Parietal lobe (tissue), 1 donor: ENCODE measurements around the gene WHAMM. TPM values are rescaled to one million over a fixed set of nuclear protein-coding genes. Genes with fewer than 3 reads are reported as not detected.

ENCODE experiments used
- total RNA-seq: library from RNA; depleted of rRNA; stranded (reverse); fragments of >200 nt; gene quantifications from one replicate; pipeline ENCODE4 v1.2.3, GENCODE V29; 2014

Gene WHAMM, protein sequence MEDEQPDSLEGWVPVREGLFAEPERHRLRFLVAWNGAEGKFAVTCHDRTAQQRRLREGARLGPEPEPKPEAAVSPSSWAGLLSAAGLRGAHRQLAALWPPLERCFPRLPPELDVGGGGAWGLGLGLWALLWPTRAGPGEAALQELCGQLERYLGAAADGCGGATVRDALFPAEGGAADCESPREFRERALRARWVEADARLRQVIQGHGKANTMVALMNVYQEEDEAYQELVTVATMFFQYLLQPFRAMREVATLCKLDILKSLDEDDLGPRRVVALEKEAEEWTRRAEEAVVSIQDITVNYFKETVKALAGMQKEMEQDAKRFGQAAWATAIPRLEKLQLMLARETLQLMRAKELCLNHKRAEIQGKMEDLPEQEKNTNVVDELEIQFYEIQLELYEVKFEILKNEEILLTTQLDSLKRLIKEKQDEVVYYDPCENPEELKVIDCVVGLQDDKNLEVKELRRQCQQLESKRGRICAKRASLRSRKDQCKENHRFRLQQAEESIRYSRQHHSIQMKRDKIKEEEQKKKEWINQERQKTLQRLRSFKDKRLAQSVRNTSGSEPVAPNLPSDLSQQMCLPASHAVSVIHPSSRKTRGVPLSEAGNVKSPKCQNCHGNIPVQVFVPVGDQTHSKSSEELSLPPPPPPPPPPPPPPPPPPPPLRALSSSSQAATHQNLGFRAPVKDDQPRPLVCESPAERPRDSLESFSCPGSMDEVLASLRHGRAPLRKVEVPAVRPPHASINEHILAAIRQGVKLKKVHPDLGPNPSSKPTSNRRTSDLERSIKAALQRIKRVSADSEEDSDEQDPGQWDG
- 4.1 TPM for total RNA-seq

DNA sequence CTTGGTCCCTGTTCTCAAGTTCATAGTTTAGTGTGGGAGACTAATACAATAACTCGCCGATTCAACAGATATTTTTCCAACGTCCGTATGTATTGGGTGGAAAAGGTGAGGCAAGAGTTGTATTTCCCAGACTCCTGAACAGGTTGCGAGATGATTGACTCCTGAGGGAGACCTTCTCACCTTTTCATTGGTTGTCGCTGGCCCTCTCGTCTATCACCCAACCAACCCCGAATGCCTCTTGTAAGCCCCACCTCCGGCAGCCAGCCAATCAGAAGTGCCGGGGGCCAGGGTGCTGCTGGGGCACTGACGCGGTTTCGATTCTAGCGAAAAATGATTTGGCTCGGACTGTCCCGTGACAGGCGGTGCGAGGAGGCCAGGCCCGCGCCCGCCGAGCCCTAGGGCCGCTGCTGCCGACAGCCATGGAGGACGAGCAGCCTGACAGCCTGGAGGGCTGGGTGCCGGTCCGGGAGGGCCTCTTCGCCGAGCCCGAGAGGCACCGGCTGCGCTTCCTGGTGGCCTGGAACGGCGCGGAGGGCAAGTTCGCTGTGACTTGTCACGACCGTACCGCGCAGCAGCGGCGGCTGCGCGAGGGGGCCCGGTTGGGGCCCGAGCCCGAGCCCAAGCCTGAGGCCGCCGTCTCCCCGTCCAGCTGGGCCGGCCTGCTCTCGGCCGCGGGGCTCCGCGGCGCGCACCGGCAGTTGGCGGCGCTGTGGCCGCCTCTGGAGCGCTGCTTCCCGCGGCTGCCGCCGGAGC lies at the start of gene WHAMM:
Gene WHAMM, plus strand, starts transcription at position 321 of the 753 bp plus-strand sequence. Its CDS starts 99 bp downstream, at position 420.

DNA sequence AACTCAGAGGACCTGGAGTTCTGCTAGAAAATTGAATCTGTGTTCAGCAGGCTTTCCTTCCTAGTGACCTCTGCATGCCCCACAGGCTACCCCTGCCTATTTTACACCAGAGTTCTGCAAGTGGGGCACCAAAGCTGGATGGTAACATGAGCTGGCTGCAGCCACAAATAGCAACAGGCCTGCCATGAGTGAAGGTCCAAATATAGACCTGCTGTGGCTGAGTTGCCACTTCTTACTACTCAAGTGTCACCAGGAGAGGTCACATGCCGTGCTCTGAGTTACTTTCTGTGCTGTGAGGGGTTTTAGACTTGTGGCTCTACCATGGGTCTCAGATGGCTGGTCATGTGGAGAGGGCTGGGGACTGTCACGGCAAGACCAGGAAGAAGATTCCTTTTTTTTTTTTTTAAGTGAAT lies 3.4 kb upstream of the WHAMM start, which contains the start of gene FSD2:
Gene FSD2, minus strand, starts transcription at position 76 of the 413 bp plus-strand sequence. CDS start 18,679 bp downstream, outside the sequence.

Other genes with a start within 250 kb of the WHAMM start
- 4.7 TPM for gene CPEB1, start 162.3 kb upstream of the WHAMM start, total RNA-seq
- gene AP3B2, start 99.8 kb upstream of the WHAMM start, total RNA-seq, result 104 TPM
- gene FSD2, start 3.6 kb upstream of the WHAMM start, total RNA-seq, result not detected
- gene HOMER2, start 143.1 kb downstream of the WHAMM start, total RNA-seq, result 61.7 TPM
- gene RAMAC, start 176.6 kb downstream of the WHAMM start, total RNA-seq, result 23.5 TPM
- gene C15orf40, start 202.0 kb downstream of the WHAMM start, total RNA-seq, result 28.8 TPM